ENCODE results near the gene ELAC2.

The ELAC2 gene

GRCh38 chr17:12947047-12947446 lies 70.8 kb downstream of the ELAC2 start:
- no peak for FAIRE-seq
